ENCODE results near the gene CROCC. TPM values are rescaled to one million over a fixed set of nuclear protein-coding genes. Genes with fewer than 3 reads are reported as not detected.

The CROCC gene
- total and polyA plus RNA-seq, 9 of the 15 experiments (the other 6 are each of a cell fraction or from before 2014, with no cell fraction given) = 0.17 to 15.4 (median 7.6) TPM

DNA sequence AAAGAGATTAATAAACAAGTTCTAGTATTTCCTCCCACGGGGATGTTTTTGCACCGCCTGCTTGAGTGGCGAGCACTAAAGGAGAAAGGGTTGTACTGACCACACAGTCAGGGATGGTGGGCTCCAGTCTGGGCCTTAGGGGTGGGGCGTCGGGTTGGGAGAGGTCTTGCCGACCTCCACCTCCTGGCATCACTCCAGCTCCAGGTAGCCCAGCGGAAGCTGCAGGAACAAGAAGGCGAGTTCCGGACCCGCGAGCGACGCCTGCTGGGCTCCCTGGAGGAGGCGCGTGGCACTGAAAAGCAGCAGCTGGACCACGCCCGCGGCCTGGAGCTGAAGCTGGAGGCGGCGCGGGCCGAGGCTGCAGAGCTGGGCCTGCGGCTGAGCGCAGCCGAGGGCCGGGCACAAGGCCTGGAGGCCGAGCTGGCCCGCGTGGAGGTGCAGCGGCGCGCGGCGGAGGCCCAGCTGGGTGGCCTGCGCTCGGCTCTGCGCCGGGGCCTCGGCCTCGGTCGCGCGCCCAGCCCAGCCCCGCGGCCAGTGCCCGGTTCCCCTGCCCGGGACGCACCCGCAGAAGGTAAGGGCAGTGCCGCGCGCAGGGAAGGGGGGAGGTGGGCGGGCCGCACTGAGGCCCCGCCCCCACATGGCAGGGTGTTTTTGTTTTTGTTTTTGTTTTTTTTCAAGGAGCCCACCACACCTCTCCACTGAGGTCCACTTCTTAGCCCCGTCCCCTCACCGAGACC, 39.0 kb downstream of the CROCC start (continued):
- TF ChIP-seq, protein P1, sequence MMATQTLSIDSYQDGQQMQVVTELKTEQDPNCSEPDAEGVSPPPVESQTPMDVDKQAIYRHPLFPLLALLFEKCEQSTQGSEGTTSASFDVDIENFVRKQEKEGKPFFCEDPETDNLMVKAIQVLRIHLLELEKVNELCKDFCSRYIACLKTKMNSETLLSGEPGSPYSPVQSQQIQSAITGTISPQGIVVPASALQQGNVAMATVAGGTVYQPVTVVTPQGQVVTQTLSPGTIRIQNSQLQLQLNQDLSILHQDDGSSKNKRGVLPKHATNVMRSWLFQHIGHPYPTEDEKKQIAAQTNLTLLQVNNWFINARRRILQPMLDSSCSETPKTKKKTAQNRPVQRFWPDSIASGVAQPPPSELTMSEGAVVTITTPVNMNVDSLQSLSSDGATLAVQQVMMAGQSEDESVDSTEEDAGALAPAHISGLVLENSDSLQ (IDR thresholded peaks at IDR 0.05) = no peak
- TF ChIP-seq SLC30A9 (CRISPR knock-in tag; IDR thresholded peaks at IDR 0.05) = no peak
- no peak for TF ChIP-seq ZNF586 (CRISPR knock-in tag; conservative IDR thresholded peaks at IDR 0.05)
- TF ChIP-seq POLR3G (IDR thresholded peaks at IDR 0.05; ENCODE audit: extremely low read depth, insufficient read length, insufficient replicate concordance) = no peak
- no peak for TF ChIP-seq ZNF561 (CRISPR knock-in tag; conservative IDR thresholded peaks at IDR 0.05)
- TF ChIP-seq ZNF134 (CRISPR knock-in tag; conservative IDR thresholded peaks at IDR 0.05) = no peak
- TF ChIP-seq C11orf30 (IDR thresholded peaks at IDR 0.05; ENCODE audit: low read depth) = no peak
- TF ChIP-seq RBM17 (IDR thresholded peaks at IDR 0.05; ENCODE audit: borderline replicate concordance, low read depth, low read length) = no peak
- TF ChIP-seq SMAD1 (IDR thresholded peaks at IDR 0.05; ENCODE audit: low read depth, low read length, partially characterized antibody) = no peak
- no peak for TF ChIP-seq BACH1 (tag; IDR thresholded peaks at IDR 0.05)
- TF ChIP-seq, protein P2, sequence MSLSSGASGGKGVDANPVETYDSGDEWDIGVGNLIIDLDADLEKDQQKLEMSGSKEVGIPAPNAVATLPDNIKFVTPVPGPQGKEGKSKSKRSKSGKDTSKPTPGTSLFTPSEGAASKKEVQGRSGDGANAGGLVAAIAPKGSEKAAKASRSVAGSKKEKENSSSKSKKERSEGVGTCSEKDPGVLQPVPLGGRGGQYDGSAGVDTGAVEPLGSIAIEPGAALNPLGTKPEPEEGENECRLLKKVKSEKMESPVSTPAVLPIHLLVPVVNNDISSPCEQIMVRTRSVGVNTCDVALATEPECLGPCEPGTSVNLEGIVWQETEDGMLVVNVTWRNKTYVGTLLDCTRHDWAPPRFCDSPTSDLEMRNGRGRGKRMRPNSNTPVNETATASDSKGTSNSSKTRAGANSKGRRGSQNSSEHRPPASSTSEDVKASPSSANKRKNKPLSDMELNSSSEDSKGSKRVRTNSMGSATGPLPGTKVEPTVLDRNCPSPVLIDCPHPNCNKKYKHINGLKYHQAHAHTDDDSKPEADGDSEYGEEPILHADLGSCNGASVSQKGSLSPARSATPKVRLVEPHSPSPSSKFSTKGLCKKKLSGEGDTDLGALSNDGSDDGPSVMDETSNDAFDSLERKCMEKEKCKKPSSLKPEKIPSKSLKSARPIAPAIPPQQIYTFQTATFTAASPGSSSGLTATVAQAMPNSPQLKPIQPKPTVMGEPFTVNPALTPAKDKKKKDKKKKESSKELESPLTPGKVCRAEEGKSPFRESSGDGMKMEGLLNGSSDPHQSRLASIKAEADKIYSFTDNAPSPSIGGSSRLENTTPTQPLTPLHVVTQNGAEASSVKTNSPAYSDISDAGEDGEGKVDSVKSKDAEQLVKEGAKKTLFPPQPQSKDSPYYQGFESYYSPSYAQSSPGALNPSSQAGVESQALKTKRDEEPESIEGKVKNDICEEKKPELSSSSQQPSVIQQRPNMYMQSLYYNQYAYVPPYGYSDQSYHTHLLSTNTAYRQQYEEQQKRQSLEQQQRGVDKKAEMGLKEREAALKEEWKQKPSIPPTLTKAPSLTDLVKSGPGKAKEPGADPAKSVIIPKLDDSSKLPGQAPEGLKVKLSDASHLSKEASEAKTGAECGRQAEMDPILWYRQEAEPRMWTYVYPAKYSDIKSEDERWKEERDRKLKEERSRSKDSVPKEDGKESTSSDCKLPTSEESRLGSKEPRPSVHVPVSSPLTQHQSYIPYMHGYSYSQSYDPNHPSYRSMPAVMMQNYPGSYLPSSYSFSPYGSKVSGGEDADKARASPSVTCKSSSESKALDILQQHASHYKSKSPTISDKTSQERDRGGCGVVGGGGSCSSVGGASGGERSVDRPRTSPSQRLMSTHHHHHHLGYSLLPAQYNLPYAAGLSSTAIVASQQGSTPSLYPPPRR (CRISPR knock-in tag; IDR thresholded peaks at IDR 0.05; ENCODE audit: borderline replicate concordance) = no peak
- no peak for TF ChIP-seq ZNF316 (IDR thresholded peaks at IDR 0.05)
- no peak for TF ChIP-seq ZNF263 (CRISPR knock-in tag; IDR thresholded peaks at IDR 0.05; ENCODE audit: borderline replicate concordance)
- TF ChIP-seq ZNF224 (CRISPR knock-in tag; IDR thresholded peaks at IDR 0.05) = no peak
- no peak for TF ChIP-seq POLR2H (tag; IDR thresholded peaks at IDR 0.05; ENCODE audit: low read depth)
- TF ChIP-seq RB1 (IDR thresholded peaks at IDR 0.05; ENCODE audit: low read depth) = peak; percentile 58; the same call in 1 of the 2 replicates
- TF ChIP-seq HES1 (IDR thresholded peaks at IDR 0.05; ENCODE audit: low read depth) = no peak
- TF ChIP-seq CHD1 (IDR thresholded peaks at IDR 0.05; ENCODE audit: low read length) = no peak
- TF ChIP-seq ZNF121 (CRISPR knock-in tag; conservative IDR thresholded peaks at IDR 0.05) = no peak
- TF ChIP-seq ZC3H8 (IDR thresholded peaks at IDR 0.05) = no peak
- no peak for TF ChIP-seq FOXA1 (IDR thresholded peaks at IDR 0.05; ENCODE audit: borderline replicate concordance)
- TF ChIP-seq PYGO2 (tag; IDR thresholded peaks at IDR 0.05) = no peak
- TF ChIP-seq CTBP1 (IDR thresholded peaks at IDR 0.05; ENCODE audit: borderline replicate concordance) = peak; percentile 87
- TF ChIP-seq PHF20 (IDR thresholded peaks at IDR 0.05; ENCODE audit: partially characterized antibody) = no peak
- TF ChIP-seq ZNF780A (CRISPR knock-in tag; IDR thresholded peaks at IDR 0.05) = no peak
